ENCODE measurements around the gene H2BW1.
"Not testable (repeated sequence)": the region's sequence is repeated elsewhere in the genome, so short reads cannot be mapped to it uniquely, and the experiment has no call there.

The H2BW1 gene

GRCh38 chrX:104013606-104014005, at the start of gene H2BW1:
Gene H2BW1, minus strand, starts transcription at chrX:104013708. Its CDS starts 132 bp downstream, at chrX:104013576.
- DNase-seq = no peak

- DNase-seq = not testable (repeated sequence)
Measured at GRCh38 chrX:104062636-104063035, 49.1 kb upstream of the H2BW1 start.

- DNase-seq = not testable (repeated sequence)
Measured at GRCh38 chrX:104054956-104055355, 41.4 kb upstream of the H2BW1 start.

GRCh38 chrX:104047171-104047570, 33.7 kb upstream of the H2BW1 start:
- DNase-seq = no peak

GRCh38 chrX:104045642-104046041, 32.1 kb upstream of the H2BW1 start:
- DNase-seq = no peak

- DNase-seq = no peak
Measured at GRCh38 chrX:104041003-104041402, 27.5 kb upstream of the H2BW1 start.

GRCh38 chrX:104039689-104040505, 26.4 kb upstream of the H2BW1 start, which contains the start of gene H2BW2:
Gene H2BW2, plus strand, starts transcription at chrX:104039956. Its CDS starts 39 bp downstream, at chrX:104039995.
- no peak for DNase-seq

- DNase-seq = no peak
Measured at GRCh38 chrX:104018126-104018525, 4.6 kb upstream of the H2BW1 start.

GRCh38 chrX:104015576-104015975, 2.1 kb upstream of the H2BW1 start:
- DNase-seq = not testable (repeated sequence)

GRCh38 chrX:104013158-104013557, 350 bp downstream of the H2BW1 start:
- no peak for DNase-seq

GRCh38 chrX:104008831-104009230, 4.7 kb downstream of the H2BW1 start:
- DNase-seq = no peak

GRCh38 chrX:103999234-103999633, 14.3 kb downstream of the H2BW1 start:
- no peak for DNase-seq

- DNase-seq = not testable (repeated sequence)
Measured at GRCh38 chrX:103983508-103983907, 30.0 kb downstream of the H2BW1 start.

GRCh38 chrX:103962411-103963278, 50.9 kb downstream of the H2BW1 start, which contains the start of gene TMSB15B:
Gene TMSB15B, plus strand, starts transcription at chrX:103962627.
- not testable (repeated sequence) for DNase-seq

Data from CD4-positive, alpha-beta T cell treated with Interferon gamma for 1 hour (primary cell).